ENCODE data around the gene OLIG1. TPM values are rescaled to one million over a fixed set of nuclear protein-coding genes. Genes with fewer than 3 reads are reported as not detected.
A peak's percentile ranks its signal among the peaks of the same experiment; 100 is the strongest.

The OLIG1 gene
- not detected for total RNA-seq
- polyA plus RNA-seq, result not detected
- 0 to 0.26 (median 0) reads per million in 6 experiments for total RNA-seq

- ATAC-seq, result peak; percentile 67 to 78
- DNase-seq, result peak in 4 of 10 donors; percentile 8 to 19 (median 12)
- POLR2A ChIA-PET, result no interaction called here
- no peak within 1 kb of the TSS for H3K27ac Mint-ChIP-seq
- peaks cover 0 to 11% (median 2%) of the 10 kb centered on the region in 3 donors for H3K36me3 Mint-ChIP-seq
- H3K27me3 Mint-ChIP-seq, result peaks cover 32 to 83% (median 62%) of the 10 kb centered on the region in 5 donors
- H3K4me3 Mint-ChIP-seq, result peak within 1 kb of the TSS; percentile 62 to 89 (median 78)
- H3K9me3 Mint-ChIP-seq, result peaks cover 0 to 13% (median 0%) of the 10 kb centered on the region in 9 donors
- H3K4me1 Mint-ChIP-seq, result peaks cover 3 to 36% (median 24%) of the 10 kb centered on the region in 4 donors
Observed at GRCh38 chr21:33069994-33070743, at the start of gene OLIG1. OLIG1 (plus strand) TSS chr21:33070141; CDS start chr21:33070247, 106 bp downstream.

- peak overlapping the region; percentile 60 to 82 (median 73) for H3K4me3 Mint-ChIP-seq
- no peaks in the 10 kb centered on the region for H3K36me3 Mint-ChIP-seq
- H3K27me3 Mint-ChIP-seq, result peaks cover 46 to 99% (median 80%) of the 10 kb centered on the region in 5 donors
- H3K27ac Mint-ChIP-seq, result no peak overlapping the region
- peaks cover 0 to 2% (median 0%) of the 10 kb centered on the region in 9 donors for H3K9me3 Mint-ChIP-seq
- POLR2A ChIA-PET, result no interaction called here
- H3K4me1 Mint-ChIP-seq, result peaks cover 24 to 44% (median 41%) of the 10 kb centered on the region in 4 donors
- no peak for DNase-seq
- no peak for ATAC-seq
Observed at GRCh38 chr21:33020558-33021100, 49.3 kb upstream of the OLIG1 start.

GRCh38 chr21:33021150-33021549, 48.8 kb upstream of the OLIG1 start:
- POLR2A ChIA-PET, result no interaction called here
- Mint-ChIP-seq H3K4me3 (peak overlapping the region in 5 of 10 donors; percentile 4 to 54 (median 22)), H3K4me1 (peaks cover 28 to 48% (median 46%) of the 10 kb centered on the region in 4 donors), H3K9me3 (peaks cover 0 to 2% (median 0%) of the 10 kb centered on the region in 9 donors), H3K36me3 (no peaks in the 10 kb centered on the region), H3K27me3 (peaks cover 45 to 99% (median 82%) of the 10 kb centered on the region in 5 donors), H3K27ac (no peak overlapping the region)
- ATAC-seq, result no peak
- DNase-seq, result no peak

- no peak for DNase-seq
- Mint-ChIP-seq H3K27me3 (peaks cover 46 to 99% (median 82%) of the 10 kb centered on the region in 5 donors), H3K36me3 (no peaks in the 10 kb centered on the region), H3K9me3 (peaks cover 0 to 2% (median 0%) of the 10 kb centered on the region in 9 donors), H3K4me3 (peak overlapping the region in 2 of 10 donors; percentile 4 to 54), H3K4me1 (peaks cover 32 to 53% (median 52%) of the 10 kb centered on the region in 4 donors), H3K27ac (no peak overlapping the region)
- ATAC-seq, result no peak
- POLR2A ChIA-PET, result no interaction called here
Observed at GRCh38 chr21:33021667-33022066, 48.3 kb upstream of the OLIG1 start.

GRCh38 chr21:33022489-33022827, 47.5 kb upstream of the OLIG1 start:
- ATAC-seq (no peak), DNase-seq (no peak)
- peaks cover 36 to 58% (median 56%) of the 10 kb centered on the region in 4 donors for H3K4me1 Mint-ChIP-seq
- H3K36me3 Mint-ChIP-seq, result no peaks in the 10 kb centered on the region
- H3K4me3 Mint-ChIP-seq, result peak overlapping the region in 7 of 10 donors; percentile 28 to 67 (median 54)
- peaks cover 44 to 96% (median 79%) of the 10 kb centered on the region in 5 donors for H3K27me3 Mint-ChIP-seq
- H3K9me3 Mint-ChIP-seq, result peaks cover 0 to 2% (median 0%) of the 10 kb centered on the region in 9 donors
- peak overlapping the region in 1 of 10 donors; percentile 18 for H3K27ac Mint-ChIP-seq
- POLR2A ChIA-PET, result interaction anchor here (1.1 kb wide), 1 partner anchor 14 kb away, joined by 3 read pairs; no protein-coding TSS in a partner anchor

GRCh38 chr21:33022828-33023573, 46.9 kb upstream of the OLIG1 start:
- Mint-ChIP-seq H3K4me3 (peak overlapping the region in 8 of 10 donors; percentile 15 to 67 (median 55)), H3K9me3 (peaks cover 0 to 2% (median 0%) of the 10 kb centered on the region in 9 donors), H3K36me3 (no peaks in the 10 kb centered on the region), H3K27ac (peak overlapping the region in 1 of 10 donors; percentile 18), H3K4me1 (peaks cover 36 to 58% (median 56%) of the 10 kb centered on the region in 4 donors), H3K27me3 (peaks cover 42 to 93% (median 76%) of the 10 kb centered on the region in 5 donors)
- no peak for ATAC-seq
- no peak for DNase-seq
- POLR2A ChIA-PET, result interaction anchor here (1.1 kb wide), 1 partner anchor 13 kb away, joined by 3 read pairs; no protein-coding TSS in a partner anchor

GRCh38 chr21:33023574-33024200, 46.3 kb upstream of the OLIG1 start:
- DNase-seq, result no peak
- Mint-ChIP-seq H3K9me3 (peaks cover 0 to 2% (median 0%) of the 10 kb centered on the region in 9 donors), H3K4me1 (peaks cover 39 to 64% (median 62%) of the 10 kb centered on the region in 4 donors), H3K27me3 (peaks cover 44 to 93% (median 73%) of the 10 kb centered on the region in 5 donors), H3K4me3 (peak overlapping the region; percentile 22 to 79 (median 64)), H3K36me3 (peaks cover 0 to 3% (median 0%) of the 10 kb centered on the region in 3 donors), H3K27ac (peak overlapping the region in 1 of 10 donors; percentile 57)
- POLR2A ChIA-PET, result interaction anchor here (1.1 kb wide), 1 partner anchor 13 kb away, joined by 3 read pairs; no protein-coding TSS in a partner anchor
- ATAC-seq, result no peak

GRCh38 chr21:33024201-33025103, 45.5 kb upstream of the OLIG1 start:
- peaks cover 33 to 64% (median 62%) of the 10 kb centered on the region in 4 donors for H3K4me1 Mint-ChIP-seq
- DNase-seq, result no peak
- H3K27ac Mint-ChIP-seq, result peak overlapping the region in 3 of 10 donors; percentile 27 to 57 (median 50)
- H3K36me3 Mint-ChIP-seq, result peaks cover 0 to 3% (median 0%) of the 10 kb centered on the region in 3 donors
- peak overlapping the region in 9 of 10 donors; percentile 46 to 79 (median 68) for H3K4me3 Mint-ChIP-seq
- no peak for ATAC-seq
- peaks cover 39 to 93% (median 70%) of the 10 kb centered on the region in 5 donors for H3K27me3 Mint-ChIP-seq
- POLR2A ChIA-PET, result no interaction called here
- peaks cover 0 to 2% (median 0%) of the 10 kb centered on the region in 9 donors for H3K9me3 Mint-ChIP-seq

- no peak overlapping the region for H3K27ac Mint-ChIP-seq
- H3K36me3 Mint-ChIP-seq, result peaks cover 0 to 3% (median 0%) of the 10 kb centered on the region in 3 donors
- DNase-seq (no peak), ATAC-seq (no peak)
- peaks cover 0 to 2% (median 0%) of the 10 kb centered on the region in 9 donors for H3K9me3 Mint-ChIP-seq
- peak overlapping the region in 6 of 10 donors; percentile 26 to 66 (median 48) for H3K4me3 Mint-ChIP-seq
- H3K4me1 Mint-ChIP-seq, result peaks cover 32 to 66% (median 62%) of the 10 kb centered on the region in 4 donors
- POLR2A ChIA-PET, result no interaction called here
- H3K27me3 Mint-ChIP-seq, result peaks cover 41 to 93% (median 75%) of the 10 kb centered on the region in 5 donors
Observed at GRCh38 chr21:33025106-33025488, 44.8 kb upstream of the OLIG1 start.

GRCh38 chr21:33025489-33026442, 44.2 kb upstream of the OLIG1 start, which contains the start of gene OLIG2:
OLIG2 (plus strand) TSS chr21:33025935; CDS start chr21:33026863, 928 bp downstream.
- no peak for DNase-seq
- POLR2A ChIA-PET, result interaction anchor here (1.4 kb wide), 1 partner anchor 10 kb away, joined by 6 read pairs; no protein-coding TSS in a partner anchor
- peak within 1 kb of the TSS in 1 of 10 donors; percentile 24 for H3K27ac Mint-ChIP-seq

More at GRCh38 chr21:33025489-33026442, 44.2 kb upstream of the OLIG1 start, which contains the start of gene OLIG2:
- Mint-ChIP-seq H3K4me1 (peaks cover 27 to 61% (median 56%) of the 10 kb centered on the region in 4 donors), H3K36me3 (peaks cover 0 to 3% (median 0%) of the 10 kb centered on the region in 3 donors), H3K27me3 (peaks cover 38 to 93% (median 74%) of the 10 kb centered on the region in 5 donors), H3K4me3 (peak within 1 kb of the TSS; percentile 14 to 79 (median 66)), H3K9me3 (peaks cover 0 to 2% (median 0%) of the 10 kb centered on the region in 9 donors)
- ATAC-seq, result no peak
